ENCODE measurements around the gene SPRY2.

The SPRY2 gene

GRCh38 chr13:80382576-80382975 lies 41.6 kb upstream of the SPRY2 start:
- TF ChIP-seq, protein P1, sequence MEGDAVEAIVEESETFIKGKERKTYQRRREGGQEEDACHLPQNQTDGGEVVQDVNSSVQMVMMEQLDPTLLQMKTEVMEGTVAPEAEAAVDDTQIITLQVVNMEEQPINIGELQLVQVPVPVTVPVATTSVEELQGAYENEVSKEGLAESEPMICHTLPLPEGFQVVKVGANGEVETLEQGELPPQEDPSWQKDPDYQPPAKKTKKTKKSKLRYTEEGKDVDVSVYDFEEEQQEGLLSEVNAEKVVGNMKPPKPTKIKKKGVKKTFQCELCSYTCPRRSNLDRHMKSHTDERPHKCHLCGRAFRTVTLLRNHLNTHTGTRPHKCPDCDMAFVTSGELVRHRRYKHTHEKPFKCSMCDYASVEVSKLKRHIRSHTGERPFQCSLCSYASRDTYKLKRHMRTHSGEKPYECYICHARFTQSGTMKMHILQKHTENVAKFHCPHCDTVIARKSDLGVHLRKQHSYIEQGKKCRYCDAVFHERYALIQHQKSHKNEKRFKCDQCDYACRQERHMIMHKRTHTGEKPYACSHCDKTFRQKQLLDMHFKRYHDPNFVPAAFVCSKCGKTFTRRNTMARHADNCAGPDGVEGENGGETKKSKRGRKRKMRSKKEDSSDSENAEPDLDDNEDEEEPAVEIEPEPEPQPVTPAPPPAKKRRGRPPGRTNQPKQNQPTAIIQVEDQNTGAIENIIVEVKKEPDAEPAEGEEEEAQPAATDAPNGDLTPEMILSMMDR (IDR thresholded peaks at IDR 0.05; ENCODE audit: low read length, missing control alignments) = no peak
- no peak overlapping the region for H3K4me3 ChIP-seq (replicated peaks; ENCODE audit: low read depth, low read length)
- DNase-seq (ENCODE audit: low read depth) = no peak

- DNase-seq (ENCODE audit: low read depth) = peak; percentile 70
- no peak overlapping the region for H3K4me3 ChIP-seq (replicated peaks; ENCODE audit: low read depth, low read length)
Observed at GRCh38 chr13:80379245-80379644, 38.3 kb upstream of the SPRY2 start.

DNA sequence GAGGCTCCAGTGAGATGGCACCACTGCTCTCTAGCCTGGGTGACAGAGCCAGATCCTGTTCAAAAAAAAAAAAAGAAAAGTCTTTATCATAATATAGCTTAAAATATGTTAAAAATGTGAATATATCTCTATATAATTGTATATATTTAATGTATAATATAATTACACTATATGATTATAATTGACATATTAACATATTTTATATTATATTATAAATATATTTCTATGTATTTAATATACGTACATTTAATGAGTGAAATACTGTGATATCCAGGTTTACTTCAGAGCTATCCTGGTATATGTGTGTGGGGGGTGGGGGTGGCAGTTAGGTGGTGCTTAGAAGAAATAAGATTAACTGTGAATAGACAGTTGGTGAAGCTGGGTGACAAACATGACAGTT lies 35.6 kb upstream of the SPRY2 start:
- H3K4me3 ChIP-seq (replicated peaks; ENCODE audit: low read depth, low read length) = no peak overlapping the region
- DNase-seq (ENCODE audit: low read depth) = no peak
- TF ChIP-seq, protein P1 (IDR thresholded peaks at IDR 0.05; ENCODE audit: low read length, missing control alignments) = no peak

More at GRCh38 chr13:80379245-80379644, 38.3 kb upstream of the SPRY2 start:
- TF ChIP-seq, protein P1 (IDR thresholded peaks at IDR 0.05; ENCODE audit: low read length, missing control alignments) = no peak

DNA sequence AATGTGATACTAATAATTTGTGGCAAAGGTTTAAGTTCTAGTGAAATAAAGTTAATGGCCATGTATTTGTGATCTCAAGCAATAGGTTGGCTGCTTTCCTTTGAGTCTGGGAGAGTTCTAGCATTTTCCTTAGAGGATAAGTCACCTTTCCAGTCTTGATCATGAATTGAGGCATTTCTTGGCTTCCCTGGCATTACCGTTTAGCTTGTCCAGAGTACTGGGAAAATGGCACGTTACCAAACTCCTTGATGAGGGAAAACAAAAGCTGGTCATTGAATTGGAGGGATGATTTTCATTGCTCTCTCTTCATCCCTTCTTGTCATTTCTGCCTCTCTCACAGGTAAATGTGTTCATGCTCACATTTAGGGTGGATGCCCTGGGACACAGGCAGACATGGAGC lies 34.0 kb upstream of the SPRY2 start:
- H3K4me3 ChIP-seq (replicated peaks; ENCODE audit: low read depth, low read length) = no peak overlapping the region
- no peak for DNase-seq (ENCODE audit: low read depth)
- TF ChIP-seq, protein P1 (IDR thresholded peaks at IDR 0.05; ENCODE audit: low read length, missing control alignments) = no peak

GRCh38 chr13:80374444-80374843 lies 33.5 kb upstream of the SPRY2 start:
- TF ChIP-seq, protein P1 (IDR thresholded peaks at IDR 0.05; ENCODE audit: low read length, missing control alignments) = no peak
- no peak for DNase-seq (ENCODE audit: low read depth)
- H3K4me3 ChIP-seq (replicated peaks; ENCODE audit: low read depth, low read length) = no peak overlapping the region

DNA sequence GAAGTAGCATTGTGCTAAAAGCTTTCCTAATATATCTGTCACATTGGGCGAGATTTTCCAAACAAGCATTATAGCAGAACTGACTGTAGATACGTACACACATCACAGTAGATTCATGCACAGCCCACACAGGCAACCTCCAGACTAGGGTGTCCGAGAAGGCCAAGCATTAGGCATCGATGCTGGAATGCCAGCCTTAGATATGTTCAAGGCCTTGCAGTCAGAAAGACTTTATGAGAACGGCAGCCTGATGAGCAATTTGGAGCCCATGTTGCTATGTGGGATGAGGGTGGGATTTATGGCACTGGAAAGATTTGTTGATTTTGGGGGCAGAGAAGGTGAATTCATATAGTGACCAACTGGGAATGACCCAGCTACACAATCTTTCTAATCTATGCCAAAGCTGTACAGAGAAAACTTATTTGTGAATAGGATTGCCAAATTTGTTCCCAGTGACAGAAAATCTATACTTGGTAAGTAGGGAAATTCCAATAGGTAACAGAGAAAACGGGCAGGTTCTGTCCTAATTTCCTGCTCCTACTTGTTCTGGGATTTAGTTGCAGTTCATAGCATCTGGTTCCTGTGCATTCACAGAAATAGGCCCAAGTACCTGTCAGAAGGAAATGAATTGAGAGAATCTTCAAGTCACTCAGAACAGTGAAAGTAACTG lies 31.0 kb upstream of the SPRY2 start:
- TF ChIP-seq, protein P1 (IDR thresholded peaks at IDR 0.05; ENCODE audit: low read length, missing control alignments) = no peak
- DNase-seq (ENCODE audit: low read depth) = no peak
- H3K4me3 ChIP-seq (replicated peaks; ENCODE audit: low read depth, low read length) = no peak overlapping the region

GRCh38 chr13:80367473-80367872 lies 26.5 kb upstream of the SPRY2 start:
- H3K4me3 ChIP-seq (replicated peaks; ENCODE audit: low read depth, low read length) = no peak overlapping the region
- DNase-seq (ENCODE audit: low read depth) = no peak
- TF ChIP-seq, protein P1 (IDR thresholded peaks at IDR 0.05; ENCODE audit: low read length, missing control alignments) = no peak

Measured in fibroblast of pulmonary artery (primary cell).